Vagina (tissue), 2 donors: Measurements from ENCODE around the gene ANO6. TPM values are rescaled to one million over a fixed set of nuclear protein-coding genes. Genes with fewer than 3 reads are reported as not detected.
A peak's percentile ranks its signal among the peaks of the same experiment; 100 is the strongest.

Experiments used
- DNase-seq, 2 donors: peaks; one replicate each; pipeline ENCODE4 v3.0.0-alpha.2; 2017; ENCODE audit errors: extremely low spot score in 2 of 2
- H3K27ac ChIP-seq: fragments of 200-600 bp; sonication (generic); one replicate; pipeline ENCODE4 v1.5.1; 2019
- H3K27me3 ChIP-seq: fragments of 200-600 bp; sonication (generic); one replicate; pipeline ENCODE4 v1.5.1; 2019
- H3K36me3 ChIP-seq, 2 donors: fragments of 200-600 bp; sonication (generic); one replicate each; pipeline ENCODE4 v1.5.1; 2017 to 2019
- H3K4me1 ChIP-seq: fragments of 200-600 bp; sonication (generic); one replicate; pipeline ENCODE4 v1.5.1; 2019
- H3K4me3 ChIP-seq, 2 donors: fragments of 200-600 bp; sonication (generic); 1 replicate in 1 of 2; 2 replicates in 1 of 2; pipeline ENCODE4 v1.5.1; 2016 to 2019
- H3K9me3 ChIP-seq: fragments of 200-600 bp; sonication (generic); one replicate; pipeline ENCODE4 v1.5.1; 2019
- CTCF ChIP-seq, 3 experiments: fragments of 450-650 bp in 2 of 3; fragments of 200-600 bp in 1 of 3; sonication (generic) in 1 of 3; IDR thresholded peaks; one replicate each; pipeline ENCODE4 v1.5.1; 2017 to 2019; ENCODE audit warnings: antibody characterized with exemption in 3 of 3, mild to moderate bottlenecking in 2 of 3, moderate library complexity in 2 of 3
- POLR2A ChIP-seq, 2 donors: fragments of 450-650 bp; IDR thresholded peaks; one replicate each; pipeline ENCODE4 v1.6.1; 2017; ENCODE audit warnings: antibody characterized with exemption in 2 of 2, mild to moderate bottlenecking in 2 of 2, moderate library complexity in 2 of 2
- POLR2AphosphoS5 ChIP-seq, 2 donors: sonication (generic); formaldehyde crosslinking; IDR thresholded peaks; one replicate each; pipeline ENCODE4 v1.9.0; 2017; ENCODE audit warnings: antibody characterized with exemption in 2 of 2, mild to moderate bottlenecking in 2 of 2, low read depth in 1 of 2; ENCODE audit not compliant: insufficient read depth in 1 of 2
- intact Hi-C: fragments of 100-400 bp; cut with DNase I; formaldehyde crosslinking; loops from one replicate; pipeline ENCODE4 v1.15.1; 2023
- total RNA-seq: library from RNA; depleted of rRNA; stranded (reverse); fragments of >200 nt; gene quantifications from one replicate; pipeline ENCODE4 v1.2.3, GENCODE V29; 2016

ANO6 gene
- total RNA-seq, 1 donor from 2014 or later = 48.4 TPM

- H3K4me3 ChIP-seq = no peak overlapping the region
- intact Hi-C loops = no loop called here
- peak overlapping the region; percentile 12 for H3K27ac ChIP-seq
- peaks cover 13% of the 10 kb centered on the region for H3K4me1 ChIP-seq
- no peaks in the 10 kb centered on the region for H3K27me3 ChIP-seq
- H3K36me3 ChIP-seq = no peaks in the 10 kb centered on the region
- no peaks in the 10 kb centered on the region for H3K9me3 ChIP-seq
- no peak for DNase-seq
- TF ChIP-seq CTCF (IDR thresholded peaks at IDR 0.05) = no peak
- peak in 1 of 2 donors; percentile 41 for TF ChIP-seq POLR2AphosphoS5 (IDR thresholded peaks at IDR 0.05; ENCODE audit: insufficient read depth in 1 of 2, low read depth in 1 of 2)
Observed at GRCh38 chr12:45292486-45293195, 76.7 kb downstream of the ANO6 start.

GRCh38 chr12:45294906-45295305, 79.0 kb downstream of the ANO6 start:
- no peak overlapping the region for H3K27ac ChIP-seq
- H3K36me3 ChIP-seq = no peaks in the 10 kb centered on the region
- TF ChIP-seq CTCF (IDR thresholded peaks at IDR 0.05) = no peak
- TF ChIP-seq POLR2A (IDR thresholded peaks at IDR 0.05) = no peak
- no peak for TF ChIP-seq POLR2AphosphoS5 (IDR thresholded peaks at IDR 0.05; ENCODE audit: insufficient read depth in 1 of 2, low read depth in 1 of 2)
- H3K27me3 ChIP-seq = no peaks in the 10 kb centered on the region
- DNase-seq = no peak
- no peaks in the 10 kb centered on the region for H3K9me3 ChIP-seq
- no peak overlapping the region for H3K4me3 ChIP-seq
- H3K4me1 ChIP-seq = peaks cover 23% of the 10 kb centered on the region
- intact Hi-C loops = no loop called here

GRCh38 chr12:45296046-45296586, 80.2 kb downstream of the ANO6 start:
- Histone ChIP-seq H3K4me3 (no peak overlapping the region), H3K27me3 (no peaks in the 10 kb centered on the region), H3K4me1 (peaks cover 28% of the 10 kb centered on the region), H3K9me3 (no peaks in the 10 kb centered on the region), H3K27ac (no peak overlapping the region), H3K36me3 (no peaks in the 10 kb centered on the region)
- DNase-seq = no peak
- intact Hi-C loops = no loop called here
- TF ChIP-seq POLR2A (IDR thresholded peaks at IDR 0.05) (no peak), POLR2AphosphoS5 (IDR thresholded peaks at IDR 0.05; ENCODE audit: insufficient read depth in 1 of 2, low read depth in 1 of 2) (no peak), CTCF (IDR thresholded peaks at IDR 0.05) (no peak)

DNA sequence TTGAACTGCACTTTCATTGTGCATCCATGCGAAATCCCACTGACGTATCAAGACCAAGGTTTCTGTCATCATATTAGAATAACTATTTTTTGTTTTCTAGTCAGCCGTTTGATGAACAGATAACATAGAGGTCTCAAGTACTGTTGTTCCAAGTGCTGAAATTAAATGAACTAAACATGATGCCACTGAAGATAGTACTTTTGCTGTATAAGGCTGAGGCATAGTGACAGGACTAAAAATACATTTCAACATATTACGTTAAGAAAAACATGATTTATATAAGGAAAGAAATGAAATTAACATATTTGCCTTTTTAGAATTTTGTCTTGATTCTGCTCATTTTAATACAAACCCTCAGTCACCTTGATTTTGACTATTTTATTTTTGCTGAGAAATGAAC, 82.2 kb downstream of the ANO6 start:
- Histone ChIP-seq H3K4me3 (no peak overlapping the region), H3K36me3 (no peaks in the 10 kb centered on the region), H3K27ac (no peak overlapping the region), H3K4me1 (peaks cover 22% of the 10 kb centered on the region), H3K27me3 (no peaks in the 10 kb centered on the region), H3K9me3 (no peaks in the 10 kb centered on the region)
- intact Hi-C loops = no loop called here
- TF ChIP-seq POLR2AphosphoS5 (IDR thresholded peaks at IDR 0.05; ENCODE audit: insufficient read depth in 1 of 2, low read depth in 1 of 2) (no peak), POLR2A (IDR thresholded peaks at IDR 0.05) (no peak), CTCF (IDR thresholded peaks at IDR 0.05) (no peak)
- DNase-seq = no peak
